Upper lobe of left lung (tissue), 4 donors: ENCODE results near the gene DNAH8.

ENCODE experiments used
- CTCF ChIP-seq, 6 experiments: fragments of 450-650 bp in 4 of 6; fragments of 200-600 bp in 2 of 6; sonication (generic) in 2 of 6; IDR thresholded peaks; one replicate each; pipeline ENCODE4 v1.5.1; 2016 to 2019; ENCODE audit warnings: antibody characterized with exemption in 6 of 6
- EP300 ChIP-seq, 4 donors: sonication (generic); formaldehyde crosslinking; IDR thresholded peaks; one replicate each; pipeline ENCODE4 v1.5.1; 2017; ENCODE audit warnings: antibody characterized with exemption in 4 of 4, control low read depth in 2 of 4
- POLR2A ChIP-seq, 4 donors: fragments of 450-650 bp; IDR thresholded peaks; one replicate each; pipeline ENCODE4 v1.5.1; 2016 to 2017; ENCODE audit warnings: antibody characterized with exemption in 4 of 4, mild to moderate bottlenecking in 2 of 4
- POLR2AphosphoS5 ChIP-seq, 2 donors: sonication (generic); formaldehyde crosslinking; IDR thresholded peaks; one replicate each; pipeline ENCODE4 v1.5.1; 2017; ENCODE audit warnings: antibody characterized with exemption in 2 of 2

DNA sequence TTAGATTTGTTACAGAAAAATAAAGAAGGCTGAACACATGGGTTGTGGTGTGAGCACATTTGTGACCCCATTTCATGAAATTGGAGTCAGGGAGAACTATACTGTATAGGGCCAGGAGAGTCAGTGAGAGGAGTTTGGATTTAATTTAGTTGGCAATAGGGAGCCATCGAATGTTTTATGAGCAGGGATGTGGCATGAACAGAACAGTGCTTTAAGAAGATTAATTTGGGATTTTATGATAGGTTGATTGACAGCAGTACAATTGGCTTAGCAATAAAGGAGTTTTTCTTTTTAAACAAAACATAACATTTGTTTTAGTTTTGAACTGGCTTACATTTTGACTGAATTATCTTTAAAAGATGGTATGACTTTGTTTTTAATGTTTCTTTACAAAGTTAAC lies 227.9 kb downstream of the DNAH8 start:
- no peak for TF ChIP-seq POLR2A (IDR thresholded peaks at IDR 0.05)
- TF ChIP-seq CTCF (IDR thresholded peaks at IDR 0.05) = no peak
- no peak for TF ChIP-seq EP300 (IDR thresholded peaks at IDR 0.05)
- no peak for TF ChIP-seq POLR2AphosphoS5 (IDR thresholded peaks at IDR 0.05)
